B cell (primary cell): ENCODE results near the gene SH2D3C.

ENCODE experiments used
- EZH2 ChIP-seq: IDR thresholded peaks from 2 replicates; pipeline ENCODE4 v1.6.1; 2012; ENCODE audit warnings: borderline replicate concordance, low read depth, mild to moderate bottlenecking, moderate library complexity, low read length; ENCODE audit not compliant: insufficient read depth, poor library complexity, severe bottlenecking
- TF ChIP-seq, protein P1 (sequence below): fragments of 200-600 bp; IDR thresholded peaks from one replicate; pipeline ENCODE4 v1.8.0; 2022; ENCODE audit warnings: antibody characterized with exemption, mild to moderate bottlenecking

DNA sequence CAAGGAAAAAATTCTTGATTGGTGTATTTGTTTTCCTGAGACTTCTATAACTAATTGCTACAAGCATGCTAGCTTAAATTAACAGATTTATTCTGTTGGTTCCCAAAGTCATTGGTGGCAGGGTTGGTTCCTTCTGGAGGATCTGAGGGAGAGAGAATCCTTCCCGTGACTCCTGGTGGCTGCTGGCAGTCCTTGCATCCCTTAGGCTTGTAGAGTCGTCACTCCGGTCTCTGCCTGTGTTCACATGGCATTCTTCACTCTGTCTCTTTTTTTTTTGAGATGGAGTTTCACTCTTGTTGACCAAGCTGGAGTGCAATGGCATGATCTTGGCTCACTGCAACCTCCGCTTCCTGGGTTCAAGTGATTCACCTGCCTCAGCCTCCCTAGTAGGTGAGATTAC is 12.6 kb upstream of the SH2D3C start:
- TF ChIP-seq, protein P1, sequence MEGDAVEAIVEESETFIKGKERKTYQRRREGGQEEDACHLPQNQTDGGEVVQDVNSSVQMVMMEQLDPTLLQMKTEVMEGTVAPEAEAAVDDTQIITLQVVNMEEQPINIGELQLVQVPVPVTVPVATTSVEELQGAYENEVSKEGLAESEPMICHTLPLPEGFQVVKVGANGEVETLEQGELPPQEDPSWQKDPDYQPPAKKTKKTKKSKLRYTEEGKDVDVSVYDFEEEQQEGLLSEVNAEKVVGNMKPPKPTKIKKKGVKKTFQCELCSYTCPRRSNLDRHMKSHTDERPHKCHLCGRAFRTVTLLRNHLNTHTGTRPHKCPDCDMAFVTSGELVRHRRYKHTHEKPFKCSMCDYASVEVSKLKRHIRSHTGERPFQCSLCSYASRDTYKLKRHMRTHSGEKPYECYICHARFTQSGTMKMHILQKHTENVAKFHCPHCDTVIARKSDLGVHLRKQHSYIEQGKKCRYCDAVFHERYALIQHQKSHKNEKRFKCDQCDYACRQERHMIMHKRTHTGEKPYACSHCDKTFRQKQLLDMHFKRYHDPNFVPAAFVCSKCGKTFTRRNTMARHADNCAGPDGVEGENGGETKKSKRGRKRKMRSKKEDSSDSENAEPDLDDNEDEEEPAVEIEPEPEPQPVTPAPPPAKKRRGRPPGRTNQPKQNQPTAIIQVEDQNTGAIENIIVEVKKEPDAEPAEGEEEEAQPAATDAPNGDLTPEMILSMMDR, result no peak
- TF ChIP-seq EZH2, result no peak
